SK-N-SH treated with all-trans-retinoic acid at 6 μM for 48 hours (cell line): ENCODE results near the gene CWC27.

Source experiments
- ARNTL ChIP-seq: fragments of 450-650 bp; formaldehyde crosslinking; IDR thresholded peaks from 2 replicates; pipeline ENCODE4 v1.5.0; 2020; ENCODE audit warnings: low read depth, mild to moderate bottlenecking, moderate library complexity, borderline replicate concordance
- CREB5 ChIP-seq: fragments of 250-450 bp; sonication (Bioruptor Pico); IDR thresholded peaks from 2 replicates; pipeline ENCODE4 v1.5.1; 2020; ENCODE audit warnings: low read depth, mild to moderate bottlenecking, moderate library complexity
- OSR1 ChIP-seq: fragments of 250-450 bp; sonication (Bioruptor Pico); IDR thresholded peaks from 2 replicates; pipeline ENCODE4 v1.8.0; 2022; ENCODE audit warnings: moderate library complexity, mild to moderate bottlenecking, inconsistent platforms
- PATZ1 ChIP-seq: fragments of 250-450 bp; sonication (Bioruptor Pico); IDR thresholded peaks from 2 replicates; pipeline ENCODE4 v1.8.0; 2020; ENCODE audit warnings: mild to moderate bottlenecking, moderate library complexity, borderline replicate concordance
- TCF4 ChIP-seq: fragments of 250-450 bp; sonication (Bioruptor Pico); IDR thresholded peaks from 2 replicates; pipeline ENCODE4 v1.8.0; 2021; ENCODE audit warnings: mild to moderate bottlenecking, moderate library complexity, borderline replicate concordance
- TOX ChIP-seq: fragments of 250-450 bp; sonication (Bioruptor Pico); IDR thresholded peaks from 2 replicates; pipeline ENCODE4 v1.8.0; 2021; ENCODE audit warnings: mild to moderate bottlenecking, moderate library complexity, borderline replicate concordance
- ZFP30 ChIP-seq: fragments of 450-650 bp; formaldehyde crosslinking; IDR thresholded peaks from 2 replicates; pipeline ENCODE4 v1.5.0; 2022; ENCODE audit warnings: mild to moderate bottlenecking, moderate library complexity
- ZNF70 ChIP-seq: fragments of 450-650 bp; formaldehyde crosslinking; IDR thresholded peaks from 2 replicates; pipeline ENCODE4 v1.5.0; 2020; ENCODE audit warnings: mild to moderate bottlenecking, moderate library complexity
- TF ChIP-seq, protein P1 (sequence below): fragments of 250-450 bp; sonication (Bioruptor Pico); IDR thresholded peaks from 2 replicates; pipeline ENCODE4 v1.5.0; 2020; ENCODE audit warnings: mild to moderate bottlenecking, moderate library complexity

DNA sequence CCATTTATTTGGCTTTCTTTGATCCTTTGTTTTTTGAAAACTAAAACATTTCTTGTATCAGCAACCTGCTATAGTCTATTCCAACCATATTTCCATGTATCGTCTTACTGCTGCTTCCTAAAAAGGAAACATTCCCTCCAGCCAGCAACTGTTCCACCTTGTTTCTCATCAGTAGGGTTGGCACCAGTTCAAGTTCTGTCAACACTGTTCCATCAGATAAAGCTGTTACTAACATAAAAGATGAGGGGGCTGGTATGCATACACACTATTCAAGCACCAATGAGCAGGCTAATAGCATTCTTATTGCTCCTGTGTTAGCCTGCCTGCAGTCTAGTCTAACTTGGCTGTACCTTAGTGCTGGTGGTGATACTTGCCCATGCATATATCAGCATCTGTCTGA is 178.3 kb downstream of the CWC27 start:
- no peak for TF ChIP-seq ARNTL
- TF ChIP-seq CREB5 (CRISPR knock-in tag): no peak
- no peak for TF ChIP-seq OSR1
- no peak for TF ChIP-seq ZNF70 (CRISPR knock-in tag)
- TF ChIP-seq PATZ1 (CRISPR knock-in tag): no peak
- TF ChIP-seq TCF4: no peak
- TF ChIP-seq, protein P1, sequence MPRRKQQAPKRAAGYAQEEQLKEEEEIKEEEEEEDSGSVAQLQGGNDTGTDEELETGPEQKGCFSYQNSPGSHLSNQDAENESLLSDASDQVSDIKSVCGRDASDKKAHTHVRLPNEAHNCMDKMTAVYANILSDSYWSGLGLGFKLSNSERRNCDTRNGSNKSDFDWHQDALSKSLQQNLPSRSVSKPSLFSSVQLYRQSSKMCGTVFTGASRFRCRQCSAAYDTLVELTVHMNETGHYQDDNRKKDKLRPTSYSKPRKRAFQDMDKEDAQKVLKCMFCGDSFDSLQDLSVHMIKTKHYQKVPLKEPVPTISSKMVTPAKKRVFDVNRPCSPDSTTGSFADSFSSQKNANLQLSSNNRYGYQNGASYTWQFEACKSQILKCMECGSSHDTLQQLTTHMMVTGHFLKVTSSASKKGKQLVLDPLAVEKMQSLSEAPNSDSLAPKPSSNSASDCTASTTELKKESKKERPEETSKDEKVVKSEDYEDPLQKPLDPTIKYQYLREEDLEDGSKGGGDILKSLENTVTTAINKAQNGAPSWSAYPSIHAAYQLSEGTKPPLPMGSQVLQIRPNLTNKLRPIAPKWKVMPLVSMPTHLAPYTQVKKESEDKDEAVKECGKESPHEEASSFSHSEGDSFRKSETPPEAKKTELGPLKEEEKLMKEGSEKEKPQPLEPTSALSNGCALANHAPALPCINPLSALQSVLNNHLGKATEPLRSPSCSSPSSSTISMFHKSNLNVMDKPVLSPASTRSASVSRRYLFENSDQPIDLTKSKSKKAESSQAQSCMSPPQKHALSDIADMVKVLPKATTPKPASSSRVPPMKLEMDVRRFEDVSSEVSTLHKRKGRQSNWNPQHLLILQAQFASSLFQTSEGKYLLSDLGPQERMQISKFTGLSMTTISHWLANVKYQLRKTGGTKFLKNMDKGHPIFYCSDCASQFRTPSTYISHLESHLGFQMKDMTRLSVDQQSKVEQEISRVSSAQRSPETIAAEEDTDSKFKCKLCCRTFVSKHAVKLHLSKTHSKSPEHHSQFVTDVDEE (CRISPR knock-in tag): no peak
- no peak for TF ChIP-seq ZFP30 (CRISPR knock-in tag)
- no peak for TF ChIP-seq TOX (CRISPR knock-in tag)
